NCI-H146 (cell line): ENCODE results near the gene LRMDA.

Source experiments
- DNase-seq: peaks from one replicate; lab custom pipeline; 2025; lab: John Stamatoyannopoulos, UW

Gene LRMDA

GRCh38 chr10:76398043-76398710 lies 966.8 kb downstream of the LRMDA start:
- DNase-seq, result no peak

GRCh38 chr10:76399226-76399625 lies 967.8 kb downstream of the LRMDA start:
- DNase-seq, result no peak

- no peak for DNase-seq
These were observed 969.6 kb downstream of the LRMDA start for GRCh38 chr10:76401006-76401405.

- DNase-seq, result no peak
These were observed 972.5 kb downstream of the LRMDA start for GRCh38 chr10:76403912-76404311.

- no peak for DNase-seq
These were observed 973.1 kb downstream of the LRMDA start for GRCh38 chr10:76404531-76404930.

- no peak for DNase-seq
These were observed 974.5 kb downstream of the LRMDA start for GRCh38 chr10:76405922-76406321.

GRCh38 chr10:76408646-76409045 lies 977.2 kb downstream of the LRMDA start:
- no peak for DNase-seq

- DNase-seq, result no peak
These were observed 980.5 kb downstream of the LRMDA start for GRCh38 chr10:76411729-76412435.

GRCh38 chr10:76415554-76415953 lies 984.1 kb downstream of the LRMDA start:
- no peak for DNase-seq

- DNase-seq, result no peak
These were observed 985.2 kb downstream of the LRMDA start for GRCh38 chr10:76416642-76417041.

GRCh38 chr10:76420725-76421124 lies 989.3 kb downstream of the LRMDA start:
- DNase-seq, result no peak

GRCh38 chr10:76422769-76423168 lies 991.3 kb downstream of the LRMDA start:
- no peak for DNase-seq

GRCh38 chr10:76428551-76429367 lies 997.3 kb downstream of the LRMDA start:
- peak; percentile 43 for DNase-seq

- peak; percentile 44 for DNase-seq
These were observed 998.1 kb downstream of the LRMDA start for GRCh38 chr10:76429368-76430060.

- peak; percentile 31 for DNase-seq
These were observed 998.7 kb downstream of the LRMDA start for GRCh38 chr10:76430061-76430645.

GRCh38 chr10:76432016-76433012 lies 1000.9 kb downstream of the LRMDA start:
- peak; percentile 20 for DNase-seq

GRCh38 chr10:76433161-76434005 lies 1002.0 kb downstream of the LRMDA start:
- DNase-seq, result peak; percentile 96

GRCh38 chr10:76435157-76435556 lies 1003.7 kb downstream of the LRMDA start:
- DNase-seq, result peak; percentile 1

GRCh38 chr10:76436401-76436811 lies 1005.0 kb downstream of the LRMDA start:
- no peak for DNase-seq

- no peak for DNase-seq
These were observed 1005.6 kb downstream of the LRMDA start for GRCh38 chr10:76436981-76437380.
